Astrocyte (in vitro differentiated cells and primary cell): ENCODE measurements around the gene COX10.
"Not testable (repeated sequence)": the region's sequence is repeated elsewhere in the genome, so short reads cannot be mapped to it uniquely, and the experiment has no call there.

Source experiments
- CTCF ChIP-seq: IDR thresholded peaks from 2 replicates; pipeline ENCODE4 v1.5.1; 2011; ENCODE audit warnings: low read depth, mild to moderate bottlenecking, inconsistent platforms, low read length, moderate library complexity; ENCODE audit not compliant: insufficient read depth
- EZH2 ChIP-seq: IDR thresholded peaks from 2 replicates; pipeline ENCODE4 v1.6.1; 2012; ENCODE audit warnings: mild to moderate bottlenecking, low read length, inconsistent platforms; ENCODE audit not compliant: insufficient read depth

GRCh38 chr17:14236762-14237161 lies 167.5 kb downstream of the COX10 start, which contains the start of gene CDRT15:
- not testable (repeated sequence) for TF ChIP-seq CTCF, EZH2
